Measurements from ENCODE around the gene PCDHA1.

The PCDHA1 gene

GRCh38 chr5:140996060-140996459, 210.1 kb downstream of the PCDHA1 start:
- DNase-seq = no peak

- no peak for DNase-seq
Measured at GRCh38 chr5:140998921-140999410, 213.0 kb downstream of the PCDHA1 start.

- DNase-seq = peak in 1 of 2 experiments; percentile 43
Measured at GRCh38 chr5:141001446-141001843, 215.5 kb downstream of the PCDHA1 start.

DNA sequence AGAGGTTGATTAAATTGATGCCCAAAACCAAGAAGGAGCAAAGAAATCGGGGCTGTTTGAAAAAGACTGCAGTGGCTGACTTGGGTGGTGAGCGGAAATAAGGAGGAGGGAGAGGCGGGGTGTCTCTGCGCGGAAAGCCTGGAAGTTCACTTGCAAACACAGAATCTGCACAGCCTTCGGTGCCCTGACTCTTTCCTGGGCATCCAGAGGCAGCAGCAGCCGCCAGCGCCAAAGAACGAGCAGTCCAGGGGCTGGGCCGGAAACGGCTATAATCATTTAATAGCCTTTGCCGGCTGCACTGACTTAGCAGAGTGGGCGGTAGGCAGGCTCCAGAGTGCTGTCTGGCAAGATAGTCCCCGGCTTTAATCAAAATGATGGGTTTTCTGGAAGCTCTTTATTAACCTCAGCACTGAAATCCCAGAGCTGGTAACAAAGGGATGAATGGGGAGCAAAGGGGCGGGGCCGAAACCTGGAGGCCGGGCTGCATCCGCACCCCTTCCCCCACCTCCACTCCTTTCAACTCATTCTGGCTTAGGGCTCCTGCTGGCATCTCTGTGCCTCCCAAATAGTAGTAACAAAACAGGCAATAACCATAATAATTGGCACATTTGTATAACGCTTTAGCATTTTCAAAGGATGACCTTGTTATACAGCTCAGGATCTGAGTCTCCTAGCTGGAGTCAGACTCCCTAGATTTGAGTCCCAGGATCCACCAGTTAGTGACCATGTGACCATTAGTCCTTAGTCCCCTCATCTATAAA, 216.1 kb downstream of the PCDHA1 start:
- peak in 1 of 2 experiments; percentile 63 for DNase-seq

DNA sequence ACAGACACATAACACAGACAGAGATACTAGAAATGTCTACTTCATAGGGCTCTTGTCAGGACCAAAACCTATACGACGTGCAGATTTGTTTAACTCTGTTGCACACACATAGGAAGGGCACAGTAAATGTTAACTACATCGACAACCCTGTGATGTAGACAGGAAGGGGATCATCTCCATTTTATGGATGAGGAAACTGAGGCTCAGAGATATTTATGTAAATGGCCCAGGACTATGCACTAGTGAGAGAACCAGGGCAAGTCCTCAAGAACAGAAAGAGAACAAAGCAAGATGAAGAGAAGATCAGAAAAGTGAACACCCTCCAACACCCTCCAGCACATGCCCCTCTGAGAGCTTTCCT, 216.6 kb downstream of the PCDHA1 start:
- no peak for DNase-seq

DNA sequence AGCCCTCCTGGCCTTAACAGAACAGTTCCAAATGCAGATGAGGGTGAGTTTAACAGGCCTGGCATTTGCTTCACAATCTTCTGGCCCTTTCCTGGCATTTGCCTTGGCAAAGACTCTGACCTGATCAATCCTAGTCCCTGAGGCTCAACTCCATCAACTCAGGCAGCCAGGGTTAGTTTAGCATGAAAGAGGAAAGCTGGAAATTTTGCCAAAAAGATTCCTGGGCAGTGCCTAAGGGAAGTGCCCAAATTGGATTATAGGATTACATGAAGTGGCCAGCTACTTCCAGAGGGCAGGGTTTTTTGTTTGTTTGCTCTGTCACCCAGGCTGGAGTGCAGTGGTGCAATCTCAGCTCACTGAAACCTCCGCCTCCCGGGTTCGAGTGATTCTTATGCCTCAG, 217.1 kb downstream of the PCDHA1 start:
- DNase-seq = no peak

DNA sequence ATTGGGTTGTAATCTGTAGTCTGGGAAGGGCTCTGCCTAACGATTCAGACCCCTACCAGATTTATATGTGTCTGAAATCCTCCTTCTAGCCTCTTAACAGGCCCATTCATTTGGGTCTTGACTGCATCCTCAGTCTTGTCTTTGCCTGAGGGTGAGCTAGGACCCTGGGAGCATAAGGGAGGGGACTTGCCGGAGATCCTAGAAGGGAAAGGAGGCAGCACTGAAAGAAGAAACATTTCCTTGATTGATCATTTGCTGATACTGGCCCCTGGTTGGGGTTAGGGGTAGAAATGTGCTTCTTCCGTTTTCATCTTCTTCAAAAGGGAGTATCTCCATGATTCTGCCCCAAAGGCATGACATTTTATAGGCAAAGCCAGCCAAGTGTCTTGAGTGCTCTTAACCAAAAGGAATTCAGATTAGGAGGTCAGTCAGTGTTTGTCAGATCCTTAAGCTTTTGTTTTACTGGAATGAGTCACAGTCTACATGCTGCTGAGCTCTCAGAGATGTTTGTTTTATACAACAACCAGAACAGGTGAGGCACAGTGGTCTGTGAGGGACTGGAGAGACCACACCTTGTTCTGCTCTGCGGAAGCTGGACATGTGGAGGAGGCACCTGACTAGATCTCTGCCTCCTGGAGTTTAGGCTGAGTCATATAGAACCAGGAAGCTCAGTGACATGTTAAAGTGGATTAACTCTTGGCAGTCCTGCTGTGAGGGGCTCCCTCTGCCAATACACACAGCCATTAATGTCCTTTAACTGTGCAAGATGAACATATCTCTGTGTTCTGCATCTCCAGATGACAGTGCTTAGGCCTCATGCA, 218.1 kb downstream of the PCDHA1 start:
- DNase-seq = no peak

DNA sequence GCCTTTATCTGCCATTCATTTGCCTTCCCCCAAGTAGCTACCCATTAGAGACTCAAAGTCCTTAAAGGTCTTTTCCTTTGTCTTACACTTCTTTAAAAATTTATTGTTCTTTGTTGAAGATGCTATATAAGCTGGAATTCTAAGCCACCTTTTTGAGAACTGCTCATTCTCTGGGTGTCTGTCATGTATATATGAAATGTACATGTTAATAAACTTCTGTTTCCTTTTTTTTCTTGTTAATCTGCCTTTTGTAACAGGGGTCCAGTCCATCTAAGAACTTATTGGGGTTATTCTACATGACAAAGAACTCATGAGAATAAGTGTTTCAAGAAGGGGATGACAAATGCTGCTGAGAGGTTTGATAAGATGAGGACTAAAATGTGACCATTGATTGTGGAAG, 221.9 kb downstream of the PCDHA1 start:
- DNase-seq = no peak

DNA sequence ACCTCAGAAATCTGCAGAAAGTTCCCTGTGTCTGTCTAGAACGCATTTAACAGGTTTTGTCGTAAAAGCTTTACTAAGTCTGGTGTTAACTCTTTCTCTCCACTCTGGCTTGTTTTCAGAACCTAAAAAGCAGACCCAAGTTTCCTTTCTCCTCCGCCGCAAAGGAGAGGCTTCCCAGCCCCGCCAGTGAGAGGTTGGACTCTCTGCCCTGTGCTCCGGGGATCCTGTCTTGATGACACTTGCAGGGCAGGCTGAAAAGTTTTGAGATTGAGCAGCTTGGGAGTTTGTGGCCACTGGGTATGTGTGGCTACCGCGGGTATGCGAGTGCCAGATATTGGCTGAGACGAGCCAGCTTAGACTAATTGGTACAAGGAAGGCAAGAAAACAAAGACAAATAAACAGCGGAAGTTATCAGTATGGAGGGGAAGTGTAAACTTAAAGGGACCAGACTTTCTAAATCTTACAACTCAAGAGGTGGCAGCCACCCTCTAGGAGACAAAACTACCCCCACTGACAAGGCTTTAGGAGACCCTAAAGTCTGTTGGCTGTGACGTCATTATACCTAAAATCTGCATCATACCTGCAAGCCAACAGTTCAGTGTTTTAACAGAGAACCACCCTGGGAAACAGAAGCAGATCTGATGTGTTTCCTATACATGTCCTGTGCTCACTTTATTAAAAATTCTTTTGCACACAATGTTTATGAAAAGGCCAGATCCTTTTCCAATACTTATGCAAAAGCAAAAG, 224.3 kb downstream of the PCDHA1 start:
- no peak for DNase-seq

GRCh38 chr5:141017943-141018342, 232.0 kb downstream of the PCDHA1 start:
- no peak for DNase-seq

DNA sequence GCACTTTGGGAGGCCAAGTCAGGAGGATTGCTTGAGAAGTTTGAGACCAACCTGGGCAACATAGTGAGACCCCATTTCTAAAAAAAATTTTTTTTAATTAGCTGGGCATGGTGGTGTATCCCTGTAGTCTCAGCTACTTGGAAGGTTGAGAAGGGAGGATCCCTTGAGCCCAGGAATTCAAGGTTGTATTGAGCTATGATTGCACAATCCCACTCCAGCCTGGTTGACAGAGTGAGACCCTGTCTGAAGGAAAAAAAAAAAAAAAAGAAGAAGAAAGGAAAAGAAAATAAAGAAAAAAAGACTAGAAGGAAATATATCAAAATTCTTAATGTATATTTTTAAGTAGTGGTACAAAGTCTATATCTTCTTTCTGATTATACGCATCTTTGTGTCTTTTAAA, 236.4 kb downstream of the PCDHA1 start:
- DNase-seq = no peak

- no peak for DNase-seq
Measured at GRCh38 chr5:141031006-141031405, 245.1 kb downstream of the PCDHA1 start.

GRCh38 chr5:141032626-141033025, 246.7 kb downstream of the PCDHA1 start:
- no peak for DNase-seq

- no peak for DNase-seq
Measured at GRCh38 chr5:141039061-141039460, 253.1 kb downstream of the PCDHA1 start.

- peak; percentile 53 to 66 for DNase-seq
Measured at GRCh38 chr5:141039517-141039916, 253.6 kb downstream of the PCDHA1 start.

- DNase-seq = peak; percentile 88 to 91
Measured at GRCh38 chr5:141040093-141040770, 254.3 kb downstream of the PCDHA1 start.

GRCh38 chr5:141040771-141041426, 255.0 kb downstream of the PCDHA1 start:
- DNase-seq = peak; percentile 96 to 99

DNA sequence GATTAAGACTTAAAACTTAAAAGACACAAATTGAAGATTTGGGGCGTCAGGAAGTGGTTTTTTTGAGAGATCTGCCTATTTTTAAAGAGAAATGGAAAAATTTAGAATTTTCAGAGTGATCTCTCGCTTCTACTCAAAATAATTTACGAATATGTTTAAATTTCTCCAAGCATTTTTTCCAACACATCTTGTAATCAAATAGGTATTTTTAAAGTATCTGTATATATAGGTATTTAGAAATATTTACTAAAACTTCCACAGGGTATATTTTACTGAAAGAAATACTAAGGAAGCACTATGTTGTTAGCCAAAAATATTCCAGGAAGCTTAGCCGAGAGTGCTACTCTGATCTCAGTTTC, 255.5 kb downstream of the PCDHA1 start:
- DNase-seq = no peak

- DNase-seq = no peak
Measured at GRCh38 chr5:141042555-141042954, 256.6 kb downstream of the PCDHA1 start.

DNA sequence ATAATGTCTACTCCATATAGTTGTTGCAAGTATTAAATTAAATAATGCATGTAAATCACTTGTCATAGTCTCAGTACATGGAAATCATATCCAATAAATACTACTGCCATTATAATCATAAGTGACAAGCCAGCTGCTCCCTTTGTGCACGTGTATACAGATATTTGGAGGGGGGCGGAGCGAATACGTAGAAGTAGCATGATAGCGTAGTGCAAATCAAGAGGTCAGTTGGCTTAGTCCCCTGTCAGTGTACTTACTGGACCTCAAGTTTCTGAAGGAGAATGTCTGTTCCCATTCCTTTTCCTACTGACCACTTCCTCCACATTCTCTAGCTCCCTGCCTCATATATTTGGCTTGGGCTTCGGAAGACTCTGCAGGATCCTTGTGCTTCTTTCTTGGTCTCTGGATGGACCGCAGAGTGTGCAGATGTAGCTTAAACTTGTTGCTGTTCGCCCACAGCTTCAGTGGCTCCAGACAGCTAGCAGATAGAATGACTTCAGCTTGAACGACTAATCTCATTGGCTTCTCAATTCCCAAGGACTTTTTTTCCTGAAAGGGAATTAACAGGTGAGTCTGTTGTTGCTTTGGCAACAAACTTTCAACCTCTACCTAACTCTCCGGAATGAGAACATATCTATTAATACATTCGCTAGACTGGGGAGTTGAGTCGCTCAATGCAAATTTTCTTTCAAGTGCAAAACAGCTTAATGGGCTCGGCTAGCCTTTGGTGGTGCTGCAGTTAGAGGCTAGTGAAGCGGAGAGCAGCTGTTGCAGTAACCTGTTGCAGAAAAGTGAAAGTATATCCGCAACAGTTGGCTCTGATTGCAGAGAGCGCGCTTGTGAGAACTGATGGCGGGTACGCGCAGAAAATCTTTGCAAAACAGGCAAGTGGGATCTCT, 264.9 kb downstream of the PCDHA1 start, which contains the start of gene PCDHB1:
Gene PCDHB1, plus strand, starts transcription at position 753 of the 899 bp plus-strand sequence. Its CDS starts 97 bp downstream, at position 850.
- DNase-seq = peak; percentile 71 to 72

- DNase-seq = no peak
Measured at GRCh38 chr5:141051521-141051866, 265.6 kb downstream of the PCDHA1 start.
